ENCODE data around the gene TRNP1.
A peak's percentile ranks its signal among the peaks of the same experiment; 100 is the strongest.
"Not testable (repeated sequence)": the region's sequence is repeated elsewhere in the genome, so short reads cannot be mapped to it uniquely, and the experiment has no call there.

The TRNP1 gene

DNA sequence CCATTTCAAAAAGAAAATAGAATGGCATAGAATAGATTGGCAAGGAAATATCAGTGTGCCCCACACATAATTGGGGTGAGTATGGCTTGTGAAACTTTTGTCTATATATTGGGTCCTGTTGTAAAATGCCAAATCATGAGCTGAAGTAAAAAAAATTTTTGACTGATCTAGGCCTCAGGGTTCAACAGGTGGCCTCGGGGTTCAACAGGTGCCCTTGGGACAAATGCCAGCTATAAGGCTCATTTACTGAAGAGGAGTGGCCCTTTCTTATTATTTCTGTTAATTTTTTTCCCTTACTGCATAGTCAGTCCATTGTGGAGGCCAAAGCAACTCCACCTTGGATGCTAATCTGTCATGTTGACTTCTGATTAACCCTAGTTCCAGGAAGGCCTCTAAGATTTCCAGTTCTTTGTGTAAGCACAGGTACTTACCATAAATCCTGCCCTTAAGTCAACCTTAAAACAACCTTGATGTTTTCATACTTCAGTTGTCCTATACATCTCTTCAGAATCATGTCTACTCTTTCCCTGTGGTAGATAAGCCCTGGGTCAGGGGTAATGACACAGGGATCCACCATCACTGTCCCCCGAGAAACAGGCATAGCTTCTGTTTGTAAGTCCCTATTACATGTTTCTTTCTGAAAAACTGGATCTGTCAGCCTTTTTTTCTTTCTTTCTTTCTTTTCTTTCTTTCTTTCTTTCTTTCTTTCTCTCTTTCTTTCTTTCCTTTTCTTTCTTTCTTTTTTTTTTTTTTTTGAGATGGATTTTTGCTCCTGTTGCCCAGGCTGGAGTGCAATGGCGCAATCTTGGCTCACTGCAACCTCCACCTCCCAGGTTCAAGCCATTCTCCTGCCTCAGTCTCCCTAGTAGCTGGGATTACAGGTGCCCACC lies 16.6 kb upstream of the TRNP1 start:
- no peak for DNase-seq

DNA sequence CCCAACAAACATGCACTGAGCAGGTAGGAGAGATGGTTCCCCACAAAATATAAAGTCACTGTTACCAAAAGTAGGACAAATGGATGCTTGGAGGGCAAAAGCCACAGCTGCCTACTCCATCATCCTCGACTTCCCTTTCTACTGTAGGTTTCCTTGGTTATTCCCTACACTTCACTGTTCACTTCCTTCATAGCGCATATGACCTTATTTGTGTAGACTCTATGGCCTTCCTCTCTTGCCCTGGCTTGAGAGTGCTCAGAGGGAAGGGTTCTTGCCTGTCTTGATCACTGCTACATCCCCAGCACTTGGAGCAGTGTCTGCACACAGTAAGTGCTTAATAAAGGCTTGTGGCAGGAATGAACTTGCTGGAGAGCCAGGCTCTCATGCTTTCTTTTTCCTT lies 14.6 kb upstream of the TRNP1 start:
- no peak for DNase-seq

DNA sequence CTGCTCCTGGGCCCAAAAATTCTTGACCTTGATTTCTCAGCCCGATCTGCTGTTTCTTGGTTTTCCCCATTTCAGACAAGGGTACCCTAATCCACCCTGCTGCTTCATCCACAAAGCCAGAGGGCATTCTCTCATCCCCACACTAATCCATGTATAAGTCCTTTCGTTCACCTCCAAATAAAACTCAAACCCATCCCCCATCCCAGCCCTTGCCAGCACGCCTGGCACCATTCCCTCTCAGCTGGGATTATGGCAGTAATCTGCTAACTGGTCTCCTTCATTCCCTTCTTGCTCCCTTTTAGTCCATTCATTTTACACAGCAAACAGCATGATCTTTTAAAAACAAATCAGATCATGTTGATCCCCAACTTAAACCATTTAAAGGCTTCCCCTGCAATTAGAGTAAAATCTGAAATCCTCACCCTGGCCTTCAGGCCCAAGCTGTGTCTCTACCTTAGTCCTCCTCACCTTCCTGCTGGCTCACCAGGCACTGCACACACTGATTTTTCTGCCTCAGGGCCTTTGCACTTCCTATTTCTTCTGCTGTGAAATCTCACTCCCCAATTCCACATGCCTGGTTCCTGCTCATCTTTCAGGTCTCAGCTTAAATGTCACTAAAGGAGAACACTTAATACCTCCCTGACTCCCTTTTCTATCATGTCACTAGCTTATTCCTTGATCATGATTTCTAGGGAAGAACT lies 12.2 kb upstream of the TRNP1 start:
- DNase-seq = no peak

DNA sequence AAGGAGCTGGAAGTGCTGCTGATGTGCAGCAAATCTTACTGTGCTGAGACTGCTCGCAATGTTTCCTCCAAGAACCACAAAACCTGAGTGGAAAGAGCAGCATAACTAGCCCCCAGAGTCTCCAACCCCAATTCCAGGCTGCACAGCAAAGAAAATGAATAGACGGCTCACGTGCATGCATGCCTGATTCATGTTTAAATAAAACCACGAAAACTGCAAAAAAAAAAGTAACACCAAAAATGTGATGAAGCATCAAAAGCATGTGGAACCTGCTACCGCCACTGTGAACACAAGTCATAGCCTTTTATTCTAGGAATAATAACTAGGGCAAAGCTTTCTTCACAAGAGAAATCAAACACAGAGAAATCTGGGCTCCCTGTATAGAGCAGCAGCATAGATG lies 9.6 kb upstream of the TRNP1 start:
- no peak for DNase-seq

DNA sequence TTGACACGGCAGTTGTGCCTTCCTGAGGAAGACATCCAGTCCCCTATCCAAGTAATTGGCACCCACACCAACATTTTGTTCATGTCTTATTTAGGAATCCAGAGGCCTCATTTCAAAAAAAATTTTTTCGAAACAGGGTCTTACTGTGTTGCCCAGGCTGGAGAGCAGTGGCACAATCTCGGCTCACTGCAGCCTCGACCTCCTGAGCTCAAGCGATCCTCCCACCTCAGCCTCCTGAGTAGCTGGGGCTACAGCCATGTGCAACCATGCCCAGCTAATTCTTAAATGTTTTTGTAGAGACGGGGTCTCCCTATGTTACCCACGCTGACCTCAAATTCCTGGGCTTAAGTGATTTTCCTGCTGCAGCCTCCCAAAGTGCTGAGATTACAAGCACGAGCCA lies 9.2 kb upstream of the TRNP1 start:
- no peak for DNase-seq

DNA sequence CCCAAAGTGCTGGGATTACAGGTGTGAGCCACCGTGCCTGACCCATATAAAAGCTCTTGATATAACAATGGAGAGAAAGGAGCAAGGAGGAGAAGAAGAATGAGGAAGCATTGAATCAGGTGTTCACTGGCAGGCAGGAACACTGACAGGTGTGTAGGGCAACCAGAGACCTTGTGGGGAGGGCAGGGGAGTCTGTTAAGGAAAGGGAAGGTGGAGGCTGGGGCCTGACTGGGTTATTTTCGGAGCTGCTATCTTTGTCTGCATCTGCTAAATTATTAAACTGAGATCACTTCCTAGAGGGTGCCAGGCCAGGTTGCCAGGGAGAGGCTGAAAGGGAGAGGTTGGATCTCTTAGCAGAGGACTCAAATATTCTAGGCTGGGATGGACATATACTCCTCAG lies 6.8 kb upstream of the TRNP1 start:
- DNase-seq = no peak

DNA sequence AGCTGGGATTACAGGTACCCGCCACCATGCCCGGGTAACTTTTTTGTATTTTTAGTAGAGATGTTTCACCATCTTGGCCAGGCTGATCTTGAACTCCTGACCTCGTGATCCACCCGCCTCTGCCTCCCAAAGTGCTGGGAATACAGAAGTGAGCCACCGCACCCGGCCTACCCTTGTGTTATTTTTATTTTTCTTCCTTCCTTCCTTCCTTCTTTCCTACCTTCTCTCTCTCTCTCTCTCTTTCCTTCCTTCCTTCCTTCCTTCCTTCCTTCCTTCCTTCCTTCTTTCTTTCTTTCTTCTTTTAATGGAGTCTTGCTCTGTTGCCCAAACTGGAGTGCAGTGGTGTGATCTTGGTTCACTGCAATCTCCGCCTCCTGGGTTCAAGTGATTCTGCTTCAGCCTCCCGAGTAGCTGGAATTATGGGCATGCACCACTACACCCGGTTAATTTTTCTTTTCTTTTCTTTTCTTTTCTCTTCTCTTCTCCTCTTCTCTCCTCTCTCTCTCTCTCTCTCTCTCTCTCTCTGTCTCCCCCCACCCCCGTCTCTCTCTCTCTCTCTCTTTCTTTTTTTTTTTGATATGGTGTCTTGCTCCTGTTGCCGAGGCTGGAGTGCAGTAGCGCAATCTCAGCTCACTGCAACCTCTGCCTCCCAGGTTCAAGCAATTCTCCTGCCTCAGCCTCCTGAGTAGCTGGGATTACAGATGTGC lies 3.9 kb upstream of the TRNP1 start:
- not testable (repeated sequence) for DNase-seq

DNA sequence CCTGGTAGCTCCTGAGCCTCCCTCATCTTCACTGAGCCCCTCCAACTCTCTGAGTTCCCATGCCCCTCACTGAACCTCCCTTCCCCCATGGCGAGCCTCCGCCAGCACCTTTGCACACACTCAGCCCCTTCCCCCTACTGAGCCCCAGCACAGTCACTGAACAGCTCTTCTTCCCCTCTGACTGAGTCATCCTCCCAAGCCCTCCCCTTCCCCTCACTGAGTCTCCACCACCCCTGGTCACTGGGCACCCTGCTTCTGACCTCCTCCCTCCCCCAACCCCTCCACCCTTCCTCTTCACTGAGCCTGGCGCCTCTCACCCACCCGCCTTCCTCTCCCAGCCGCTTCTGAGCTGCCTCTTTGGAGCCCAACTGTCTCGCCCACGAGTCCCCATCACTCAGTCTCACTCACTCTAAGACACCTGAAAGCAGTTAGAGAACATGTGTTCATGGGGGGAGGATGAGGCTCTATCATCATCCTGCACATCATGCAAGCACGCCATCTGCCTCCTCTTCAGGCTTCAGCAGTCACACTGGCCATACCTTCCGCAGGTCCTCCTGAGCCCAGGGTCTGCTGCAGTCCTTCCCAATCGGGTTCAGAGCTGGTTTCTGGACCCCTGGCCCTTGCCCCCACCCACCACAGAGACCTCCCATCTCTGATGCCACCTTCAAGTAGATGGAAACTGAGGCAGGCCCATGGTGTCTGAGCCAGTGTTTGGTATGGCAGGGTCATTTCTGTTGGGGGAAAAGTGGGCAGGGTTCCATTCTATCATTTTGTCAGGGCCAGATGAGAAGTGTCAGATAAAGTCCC lies 2.0 kb upstream of the TRNP1 start:
- DNase-seq = peak; percentile 97

DNA sequence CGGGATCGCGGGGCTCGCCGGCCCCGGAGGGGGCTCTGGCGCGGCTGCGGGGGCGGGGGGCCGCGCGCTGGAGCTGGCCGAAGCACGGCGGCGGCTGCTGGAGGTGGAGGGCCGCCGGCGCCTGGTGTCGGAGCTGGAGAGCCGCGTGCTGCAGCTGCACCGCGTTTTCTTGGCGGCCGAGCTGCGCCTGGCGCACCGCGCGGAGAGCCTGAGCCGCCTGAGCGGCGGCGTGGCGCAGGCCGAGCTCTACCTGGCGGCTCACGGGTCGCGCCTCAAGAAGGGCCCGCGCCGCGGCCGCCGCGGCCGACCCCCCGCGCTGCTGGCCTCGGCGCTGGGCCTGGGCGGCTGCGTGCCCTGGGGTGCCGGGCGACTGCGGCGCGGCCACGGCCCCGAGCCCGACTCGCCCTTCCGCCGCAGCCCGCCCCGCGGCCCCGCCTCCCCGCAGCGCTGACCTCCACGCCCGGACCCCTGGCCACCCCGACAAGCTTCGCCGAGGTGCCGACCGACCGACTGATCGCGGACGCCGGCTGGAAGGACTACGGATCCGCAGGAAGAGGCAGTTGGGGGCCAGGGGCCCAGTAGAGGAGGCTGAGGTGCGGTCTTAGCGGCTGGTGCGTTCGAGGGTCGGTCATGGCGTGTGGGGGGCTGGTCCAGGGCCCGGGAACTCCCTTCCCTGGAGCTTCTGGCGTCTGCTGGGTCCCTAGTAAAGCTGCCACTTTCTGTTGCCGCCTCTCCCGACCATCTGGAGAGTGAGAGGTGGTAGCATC lies 711 bp downstream of the TRNP1 start:
- DNase-seq = no peak

DNA sequence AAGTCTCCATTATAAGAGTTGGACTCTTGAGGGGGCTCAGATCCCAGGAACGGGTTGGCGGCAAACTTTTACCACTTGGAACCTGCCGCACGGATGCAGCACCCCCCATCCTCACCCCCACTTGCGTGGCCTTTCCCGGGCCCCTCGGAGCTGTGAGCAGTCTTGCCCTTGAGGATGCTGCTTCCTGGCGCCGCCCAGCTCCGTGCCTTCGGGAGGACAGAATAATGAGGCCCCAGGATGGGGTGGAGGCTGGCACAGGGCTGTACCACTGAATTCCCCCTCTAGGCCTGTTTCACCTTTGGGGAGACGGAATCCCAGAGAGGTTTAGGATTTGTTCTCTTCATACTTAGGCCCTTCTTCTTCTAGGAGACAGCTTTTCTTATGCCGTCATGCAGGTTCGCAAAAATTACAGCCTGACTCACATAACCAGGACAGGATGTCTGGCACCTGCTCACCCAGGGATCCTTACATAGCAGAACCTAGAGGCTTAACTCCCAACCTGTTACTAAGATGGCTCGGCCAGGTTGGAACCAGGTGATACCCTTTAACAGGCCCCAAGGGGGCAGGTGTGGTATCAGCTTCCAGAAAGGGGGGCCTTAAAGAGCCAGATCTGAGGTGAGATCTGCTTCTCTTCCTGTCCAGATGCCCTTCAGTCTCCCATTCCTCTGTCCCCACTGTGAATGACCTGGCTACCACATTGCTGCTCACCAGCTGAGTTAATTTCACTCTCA lies 1.5 kb downstream of the TRNP1 start:
- DNase-seq = peak; percentile 22

DNA sequence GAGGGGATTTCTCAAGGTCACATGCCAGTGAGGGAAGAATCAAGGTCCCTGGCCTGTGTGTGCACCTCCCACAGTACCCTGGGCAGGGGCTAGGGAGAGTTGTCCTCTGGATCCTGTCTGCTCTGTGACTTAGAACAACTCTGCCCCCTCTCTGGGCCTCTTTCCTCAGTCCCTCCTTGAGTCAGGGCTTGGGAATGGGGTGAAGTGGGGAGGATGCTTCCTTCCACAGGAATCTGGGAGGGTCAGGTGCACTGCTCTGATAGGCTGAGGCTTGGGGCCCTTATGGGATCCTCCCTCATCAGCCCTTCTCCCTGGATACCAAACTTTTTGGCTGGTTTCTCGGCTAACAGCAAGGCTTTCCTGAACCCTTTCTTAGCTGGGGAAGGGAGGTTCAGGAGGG lies 2.5 kb downstream of the TRNP1 start:
- DNase-seq = peak; percentile 22

DNA sequence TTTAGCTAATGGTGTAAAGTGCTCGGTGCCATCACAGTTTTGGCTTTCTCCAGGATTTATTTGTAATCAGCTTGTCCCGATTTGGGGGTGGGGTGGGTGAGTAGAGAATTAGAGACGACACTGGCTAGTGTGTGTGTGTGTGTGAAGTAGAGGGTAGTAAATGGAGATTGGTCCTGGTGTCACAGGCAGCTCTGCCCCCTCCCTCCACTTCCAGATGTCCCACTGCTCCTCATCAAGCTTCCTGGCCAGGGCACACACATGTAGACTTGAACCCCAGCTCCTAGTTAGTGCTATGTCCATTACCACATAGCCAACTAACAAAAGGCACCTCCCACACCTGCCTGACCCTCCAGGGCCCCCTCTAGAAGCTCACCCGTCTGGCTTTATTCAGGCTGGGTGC lies 3.2 kb downstream of the TRNP1 start:
- no peak for DNase-seq

DNA sequence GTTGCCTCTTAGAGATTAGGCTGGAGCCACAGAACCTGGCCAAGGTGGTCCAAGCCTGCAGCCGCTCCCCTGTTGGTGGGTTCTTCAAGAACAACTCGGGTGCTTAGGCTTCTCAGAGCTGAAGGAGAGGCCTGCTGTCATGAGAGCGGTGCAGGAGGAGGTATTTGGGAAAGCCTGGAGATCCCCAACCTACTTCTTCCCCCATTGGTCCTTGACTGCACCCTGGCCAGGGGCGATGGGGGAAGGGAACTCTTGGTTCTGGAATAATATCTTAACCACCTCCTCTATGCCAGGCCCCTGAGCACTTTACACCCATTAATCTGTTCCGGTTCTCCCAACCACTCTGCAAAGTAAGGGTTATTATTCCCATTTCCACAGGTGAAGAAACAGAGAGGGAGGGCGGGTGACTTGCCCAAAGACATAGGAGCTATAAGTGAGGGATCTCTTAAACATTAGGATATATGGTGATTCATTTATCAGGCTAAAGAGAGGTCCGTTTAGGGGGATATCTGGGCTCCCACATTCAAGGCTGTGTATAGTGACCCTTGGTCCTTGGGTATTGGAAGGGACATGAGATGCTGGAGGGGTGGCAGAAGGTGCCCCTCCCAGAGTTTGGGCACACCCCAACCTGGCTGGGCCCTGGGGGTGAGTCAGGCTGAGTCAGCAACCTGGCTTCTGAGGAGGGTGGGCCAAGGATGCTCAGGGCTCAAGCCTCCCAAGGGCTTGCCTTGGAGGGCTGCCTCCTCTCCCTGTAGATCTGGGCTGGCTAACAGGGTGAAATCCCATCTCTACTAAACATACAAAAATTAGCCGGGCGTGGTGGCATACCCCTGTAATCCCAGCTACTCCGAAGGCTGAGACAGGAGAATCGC lies 5.2 kb downstream of the TRNP1 start:
- no peak for DNase-seq

DNA sequence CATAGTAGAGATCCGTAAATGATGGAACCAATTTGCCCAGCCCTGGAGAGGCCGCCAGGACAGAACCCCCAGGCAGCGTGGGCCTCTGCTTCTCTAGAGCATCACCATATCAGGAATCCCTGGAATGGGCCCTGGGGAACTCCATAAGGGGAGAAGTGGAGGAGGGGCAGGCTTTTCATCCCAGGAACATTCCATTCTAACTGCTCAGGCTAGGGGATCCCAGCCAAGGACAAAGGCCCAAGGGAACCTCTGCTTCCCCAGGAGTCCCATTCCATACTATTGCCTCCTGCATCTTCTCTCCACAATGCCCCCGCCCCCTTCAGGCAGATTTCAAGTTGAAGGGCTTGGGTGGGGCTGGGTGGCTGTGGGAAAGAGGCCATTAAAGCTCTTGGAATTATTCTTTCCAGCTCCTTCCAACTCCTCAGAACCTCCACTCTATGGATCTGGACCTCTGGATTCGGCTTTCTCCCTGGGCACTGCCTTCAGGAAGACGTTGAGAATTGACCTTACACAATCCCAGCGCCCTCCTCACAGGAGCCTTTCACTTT lies 6.0 kb downstream of the TRNP1 start:
- peak; percentile 92 for DNase-seq

DNA sequence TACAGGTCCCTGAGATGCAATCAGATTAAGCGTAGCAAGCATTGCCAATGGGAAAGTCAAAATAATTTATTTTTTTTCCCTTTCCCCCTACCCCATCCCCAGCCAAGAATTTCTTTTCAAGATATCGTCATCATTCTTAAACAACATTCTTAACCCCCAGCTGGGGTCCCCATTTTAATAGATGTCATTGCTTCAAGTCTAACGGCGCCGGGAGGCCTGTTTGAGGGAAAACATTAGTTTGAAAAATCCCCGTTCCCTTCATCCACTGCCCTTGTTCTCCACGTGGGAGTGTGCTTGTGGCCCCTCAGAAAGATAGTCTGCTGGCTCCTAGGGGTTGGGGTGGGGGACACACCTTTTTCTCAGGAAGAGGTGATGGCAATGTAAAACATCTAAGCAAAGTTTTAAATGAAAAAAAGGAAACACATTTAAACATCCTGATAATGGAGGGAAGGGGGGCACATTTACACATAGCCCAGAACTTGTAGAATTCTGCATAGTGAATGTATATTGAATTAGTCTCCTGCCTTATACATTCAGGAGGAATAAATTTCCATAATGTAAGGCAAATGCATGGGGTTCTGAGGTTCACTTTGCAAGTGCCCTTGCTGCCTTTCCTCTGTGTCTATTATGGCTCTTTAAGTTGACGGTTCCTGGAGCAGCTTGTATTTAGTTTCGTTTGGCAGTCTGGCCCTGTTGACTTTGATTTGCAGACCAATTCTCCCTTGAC lies 6.8 kb downstream of the TRNP1 start:
- no peak for DNase-seq

DNA sequence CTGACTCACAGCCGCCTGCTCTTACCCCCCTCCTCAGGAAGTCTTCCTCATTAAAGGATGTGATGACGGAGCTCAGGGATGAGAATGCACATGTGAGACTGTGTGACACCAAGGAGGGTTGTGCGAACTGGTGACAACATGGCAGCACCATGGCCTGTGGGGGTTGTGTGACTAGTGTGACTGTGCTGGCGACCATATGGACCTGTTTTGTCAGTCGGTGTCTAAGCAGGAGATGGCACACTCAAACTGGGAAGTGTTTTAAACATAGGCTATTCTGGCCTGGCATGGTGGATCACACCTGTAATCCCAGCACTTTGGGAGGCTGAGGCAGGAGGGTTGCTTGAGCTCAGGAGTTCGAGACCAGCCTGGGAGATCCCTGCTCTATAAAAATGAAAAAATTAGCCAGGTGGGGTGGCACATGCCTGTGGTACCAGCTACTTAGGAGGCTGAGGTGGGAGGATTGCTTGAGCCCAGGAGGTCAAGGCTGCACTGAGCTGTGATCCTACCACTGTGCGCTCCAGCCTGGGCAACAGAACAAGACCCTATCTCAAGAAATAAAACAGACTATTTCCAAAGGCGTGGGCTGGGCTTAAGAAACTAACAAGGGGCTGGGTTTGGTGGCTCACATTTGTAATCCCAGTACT lies 7.4 kb downstream of the TRNP1 start:
- peak; percentile 71 for DNase-seq

DNA sequence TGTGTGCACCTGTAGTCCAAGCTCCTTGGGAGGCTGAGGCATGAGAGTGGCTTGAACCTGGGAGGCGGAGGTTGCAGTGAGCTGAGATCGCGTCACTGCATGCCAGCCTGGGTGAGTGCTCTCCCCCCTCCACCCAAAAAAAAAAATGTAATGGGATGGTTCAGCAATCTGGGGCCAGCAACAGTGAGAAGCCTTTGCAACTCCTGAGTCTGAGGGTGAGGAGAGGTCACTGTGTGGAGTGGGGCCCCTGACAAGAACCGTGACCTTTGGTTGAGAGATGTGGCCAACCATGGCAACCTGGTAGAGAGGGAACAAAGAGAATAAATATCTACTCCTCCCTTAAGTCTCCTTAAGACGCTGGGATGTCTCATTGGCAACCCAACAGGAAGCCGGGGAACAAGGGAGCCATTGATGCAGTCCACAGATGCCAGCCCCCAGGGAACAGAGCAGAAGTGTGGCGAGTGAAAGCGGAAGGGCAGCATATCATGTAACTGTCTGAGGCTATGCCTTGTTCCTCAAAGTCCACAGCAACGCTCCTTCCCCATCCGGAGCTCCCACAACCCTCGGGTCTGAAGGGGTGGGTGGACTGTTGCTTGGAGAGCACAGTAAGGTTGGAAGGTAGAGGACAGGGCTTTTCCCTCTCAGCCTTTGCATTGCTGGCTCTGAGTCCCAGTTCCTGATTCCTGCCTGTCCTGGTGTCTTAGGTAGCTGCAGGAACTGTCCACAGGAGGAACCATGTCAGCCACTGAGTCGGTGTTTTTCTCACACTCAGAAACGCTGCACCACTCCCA lies 8.3 kb downstream of the TRNP1 start:
- peak; percentile 89 for DNase-seq

Measured in kidney glomerular epithelial cell (primary cell).